CD4-positive, alpha-beta T cell (primary cell): ENCODE measurements around the gene HDC. TPM values are rescaled to one million over a fixed set of nuclear protein-coding genes. Genes with fewer than 3 reads are reported as not detected.

Experiments
- ATAC-seq: fragments of 200-7000 bp; cut with Tn5 transposase; one replicate; pipeline ENCODE4 v1.10.0; 2022; ENCODE audit warnings: mild to moderate bottlenecking; ENCODE audit not compliant: poor library complexity
- CTCF ChIA-PET: fragments of 350-600 bp; sonication (Branson Sonifier 250); formaldehyde crosslinking; loops from one replicate; lab custom pipeline; 2021; ENCODE audit warnings: antibody characterized with exemption, inconsistent platforms; lab: Charles Lee
- POLR2A ChIA-PET: fragments of 350-600 bp; sonication (Branson Sonifier 250); formaldehyde crosslinking; loops from one replicate; lab custom pipeline; 2021; ENCODE audit warnings: antibody characterized with exemption, inconsistent platforms; lab: Charles Lee
- DNase-seq, 14 experiments: peaks; one replicate each; pipeline ENCODE4 v3.0.0-alpha.2; 2013 to 2020; ENCODE audit warnings: mixed read lengths in 2 of 14
- H3K27ac ChIP-seq, 2 donors: one replicate each; pipeline versions ENCODE4 v1.5.1 to v1.7.0; 2013; ENCODE audit warnings: low read length in 2 of 2, low read depth in 1 of 2, mild to moderate bottlenecking in 1 of 2
- H3K27me3 ChIP-seq, 2 experiments: 1 replicate in 1 of 2; 2 replicates in 1 of 2; pipeline versions ENCODE4 v1.6.1 to v1.7.0; 2013; ENCODE audit warnings: low read length in 2 of 2, control low read depth in 1 of 2, mild to moderate bottlenecking in 1 of 2, moderate library complexity in 1 of 2; ENCODE audit not compliant: insufficient read depth in 2 of 2, control insufficient read depth in 1 of 2
- H3K36me3 ChIP-seq: one replicate; pipeline ENCODE4 v1.6.1; 2013; ENCODE audit warnings: low read length, control low read depth; ENCODE audit not compliant: insufficient read depth
- H3K4me1 ChIP-seq: one replicate; pipeline ENCODE4 v1.6.1; 2013; ENCODE audit warnings: low read length, control low read depth; ENCODE audit not compliant: insufficient read depth
- H3K4me3 ChIP-seq: one replicate; pipeline ENCODE4 v1.5.1; 2013; ENCODE audit warnings: mild to moderate bottlenecking, low read length, moderate library complexity
- H3K9me3 ChIP-seq, 2 experiments: 1 replicate in 1 of 2; 2 replicates in 1 of 2; pipeline versions ENCODE4 v1.6.1 to v1.7.0; 2013; ENCODE audit warnings: low read length in 2 of 2, mild to moderate bottlenecking in 2 of 2, control low read depth in 1 of 2, moderate library complexity in 1 of 2; ENCODE audit not compliant: control insufficient read depth in 1 of 2, insufficient read depth in 1 of 2
- H3K27ac Mint-ChIP-seq: one replicate; pipeline ENCODE4 v1.8.0; 2020; ENCODE audit warnings: mixed read lengths
- H3K27me3 Mint-ChIP-seq: one replicate; pipeline ENCODE4 v1.8.0; 2021; ENCODE audit warnings: mixed read lengths
- H3K36me3 Mint-ChIP-seq: one replicate; pipeline ENCODE4 v1.8.0; 2021; ENCODE audit warnings: low read depth, mixed read lengths
- H3K4me1 Mint-ChIP-seq: one replicate; pipeline ENCODE4 v1.8.0; 2021; ENCODE audit warnings: low read depth, mixed read lengths
- H3K4me3 Mint-ChIP-seq: one replicate; pipeline ENCODE4 v1.8.0; 2020; ENCODE audit warnings: mild to moderate bottlenecking, mixed read lengths
- H3K9me3 Mint-ChIP-seq: one replicate; pipeline ENCODE4 v1.8.0; 2020; ENCODE audit warnings: mixed read lengths
- CTCF ChIP-seq: fragments of 200-600 bp; IDR thresholded peaks from one replicate; pipeline ENCODE4 v1.8.0; 2022; ENCODE audit warnings: antibody characterized with exemption, mild to moderate bottlenecking
- intact Hi-C, 2 experiments: fragments of 100-400 bp; cut with DNase I in 1 of 2; cut with micrococcal nuclease in 1 of 2; formaldehyde crosslinking; loops; one replicate each; pipeline versions ENCODE4 v1.15.1 to v1.9.0; 2023 to 2025; cut with DNase I, micrococcal nuclease
- polyA plus RNA-seq, 2 donors: library from polyadenylated mRNA; unstranded; fragments of 120-200 nt; gene quantifications; one replicate each; pipeline ENCODE4 v1.2.1, GENCODE V29; 2013
- total RNA-seq, 174 experiments: library from RNA in 2 of 174; stranded (reverse) in 2 of 174; gene quantifications; one replicate each; pipeline ENCODE4 v1.2.3 and lab custom pipeline; 2021 to 2026

HDC gene
- total RNA-seq, result under 1 TPM in 1 of 2 experiments, not detected in 1; 0.08 TPM
- polyA plus RNA-seq (2013, experiment 1 of 2), result 0.24 TPM
- 0.16 TPM for polyA plus RNA-seq (2013, experiment 2 of 2)
- 0.18 to 81.0 (median 1.3) reads per million in 172 experiments for total RNA-seq (lab: John Stamatoyannopoulos, UW)

DNA sequence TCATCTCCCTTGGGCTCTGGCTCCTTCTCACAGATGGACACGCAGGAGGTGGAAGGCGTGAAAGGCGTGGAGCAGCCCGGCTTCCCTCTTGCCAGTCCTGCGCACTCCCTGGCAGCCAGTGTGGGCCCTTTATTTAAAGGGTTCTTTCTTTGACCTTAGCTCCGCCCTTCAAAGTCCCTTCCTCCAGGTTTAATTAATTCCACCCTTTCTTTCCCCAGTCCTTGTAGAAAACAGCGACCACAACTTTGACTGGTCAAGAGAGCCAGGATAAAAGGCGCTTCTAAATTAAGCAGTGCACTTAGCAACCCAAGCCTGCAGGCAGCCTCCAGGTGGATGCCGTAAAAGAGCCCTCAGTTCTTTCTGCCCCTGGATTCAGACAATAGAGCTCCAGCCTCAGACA lies at the start of gene HDC:
Gene HDC (minus strand): TSS at position 107 of the 400 bp plus-strand sequence. CDS start 103 bp downstream, at position 4.
- POLR2A ChIA-PET, result no interaction called here
- Histone ChIP-seq H3K4me1 (peaks cover 15% of the 10 kb centered on the region), H3K27me3 (no peaks in the 10 kb centered on the region), H3K36me3 (no peaks in the 10 kb centered on the region), H3K9me3 (no peaks in the 10 kb centered on the region), H3K27ac (no peak within 1 kb of the TSS), H3K4me3 (no peak within 1 kb of the TSS)
- H3K9me3 Mint-ChIP-seq, result no peaks in the 10 kb centered on the region
- H3K36me3 Mint-ChIP-seq, result no peaks in the 10 kb centered on the region
- CTCF ChIA-PET, result no interaction called here
- H3K27me3 Mint-ChIP-seq, result peaks cover 6% of the 10 kb centered on the region
- H3K27ac Mint-ChIP-seq, result no peak within 1 kb of the TSS
- ATAC-seq (no peak), DNase-seq (no peak)
- intact Hi-C loops, result no loop called here
- no peak within 1 kb of the TSS for H3K4me3 Mint-ChIP-seq
- TF ChIP-seq CTCF, result no peak
- peaks cover 22% of the 10 kb centered on the region for H3K4me1 Mint-ChIP-seq

GRCh38 chr15:50312636-50313035 lies 47.1 kb upstream of the HDC start:
- H3K4me1 ChIP-seq, result no peaks in the 10 kb centered on the region
- H3K36me3 Mint-ChIP-seq, result peaks cover 22% of the 10 kb centered on the region
- peaks cover 9% of the 10 kb centered on the region for H3K36me3 ChIP-seq
- H3K4me1 Mint-ChIP-seq, result peaks cover 9% of the 10 kb centered on the region
- no peaks in the 10 kb centered on the region for H3K27me3 ChIP-seq
- H3K9me3 ChIP-seq, result peaks cover 3 to 5% of the 10 kb centered on the region in 2 experiments
- ATAC-seq (no peak), DNase-seq (no peak)
- H3K9me3 Mint-ChIP-seq, result peaks cover 5% of the 10 kb centered on the region
- intact Hi-C loops, result loop anchor here in 1 of 2 experiments (10.0 kb wide), 1 partner anchor 1078 kb away; no protein-coding TSS in a partner anchor
- ChIA-PET POLR2A (no interaction called here), CTCF (no interaction called here)
- H3K27ac Mint-ChIP-seq, result no peak overlapping the region
- H3K27me3 Mint-ChIP-seq, result no peaks in the 10 kb centered on the region
- no peak overlapping the region for H3K4me3 Mint-ChIP-seq
- no peak overlapping the region for H3K27ac ChIP-seq
- H3K4me3 ChIP-seq, result no peak overlapping the region
- no peak for TF ChIP-seq CTCF

DNA sequence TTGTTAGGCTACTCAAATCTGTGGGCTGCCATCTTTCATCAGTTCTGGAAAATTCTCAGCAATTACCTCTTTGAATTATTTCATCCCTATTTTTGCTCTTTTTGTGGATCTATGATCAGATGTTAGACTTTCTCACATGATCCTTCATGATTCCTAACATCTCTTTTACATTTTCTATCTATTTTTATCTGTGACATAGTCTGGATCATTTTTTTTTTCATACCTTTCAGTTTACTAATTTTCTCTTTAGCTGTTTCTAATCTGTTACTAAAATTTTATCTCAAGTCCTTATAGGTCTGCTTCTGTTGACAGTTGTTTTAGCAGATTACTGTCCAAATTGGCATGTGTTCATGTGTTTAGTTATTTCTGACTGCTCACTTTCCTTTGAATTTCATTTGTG lies 42.3 kb upstream of the HDC start:
- Mint-ChIP-seq H3K36me3 (peaks cover 61% of the 10 kb centered on the region), H3K27me3 (no peaks in the 10 kb centered on the region), H3K9me3 (peaks cover 5% of the 10 kb centered on the region), H3K4me3 (no peak overlapping the region), H3K27ac (no peak overlapping the region), H3K4me1 (no peaks in the 10 kb centered on the region)
- no peak overlapping the region for H3K4me3 ChIP-seq
- no peak overlapping the region for H3K27ac ChIP-seq
- intact Hi-C loops, result no loop called here
- POLR2A ChIA-PET, result no interaction called here
- H3K27me3 ChIP-seq, result no peaks in the 10 kb centered on the region
- no peak for DNase-seq
- peaks cover 13% of the 10 kb centered on the region for H3K36me3 ChIP-seq
- H3K4me1 ChIP-seq, result no peaks in the 10 kb centered on the region
- no peak for TF ChIP-seq CTCF
- CTCF ChIA-PET, result no interaction called here
- H3K9me3 ChIP-seq, result peaks cover 3 to 5% of the 10 kb centered on the region in 2 experiments
- no peak for ATAC-seq
